Measurements from ENCODE around the gene RASGRF1.

- no peak for TF ChIP-seq CTCF (conservative IDR thresholded peaks at IDR 0.05; ENCODE audit: low read length)
- TF ChIP-seq EZH2phosphoT487 (IDR thresholded peaks at IDR 0.05; ENCODE audit: borderline replicate concordance, low read depth, low read length): no peak
Observed at GRCh38 chr15:79105141-79105540, 14.6 kb upstream of the RASGRF1 start.

All from OCI-LY7 (cell line).